HEK293 (cell line): ENCODE data around the gene WAS.

Experiments
- ZNF24 ChIP-seq: fragments of 450-650 bp; formaldehyde crosslinking; IDR thresholded peaks from 2 replicates; pipeline ENCODE4 v1.5.1; 2016; ENCODE audit warnings: missing biosample characterization, missing genetic modification characterization
- ZNF311 ChIP-seq: fragments of 450-650 bp; formaldehyde crosslinking; IDR thresholded peaks from 2 replicates; pipeline ENCODE4 v1.5.1; 2017; ENCODE audit warnings: missing biosample characterization, missing genetic modification characterization, borderline replicate concordance
- TF ChIP-seq, protein P1 (sequence below): fragments of 450-650 bp; formaldehyde crosslinking; IDR thresholded peaks from 2 replicates; pipeline ENCODE4 v1.5.1; 2016; ENCODE audit warnings: missing biosample characterization, missing genetic modification characterization
- TF ChIP-seq, protein P2 (sequence below): fragments of 450-650 bp; formaldehyde crosslinking; IDR thresholded peaks from 2 replicates; pipeline ENCODE4 v1.5.1; 2016; ENCODE audit warnings: missing biosample characterization, missing genetic modification characterization, low read depth
- TF ChIP-seq, protein P3 (sequence below): fragments of 450-650 bp; formaldehyde crosslinking; IDR thresholded peaks from 2 replicates; pipeline ENCODE4 v1.5.1; 2016; ENCODE audit warnings: missing biosample characterization, missing genetic modification characterization

DNA sequence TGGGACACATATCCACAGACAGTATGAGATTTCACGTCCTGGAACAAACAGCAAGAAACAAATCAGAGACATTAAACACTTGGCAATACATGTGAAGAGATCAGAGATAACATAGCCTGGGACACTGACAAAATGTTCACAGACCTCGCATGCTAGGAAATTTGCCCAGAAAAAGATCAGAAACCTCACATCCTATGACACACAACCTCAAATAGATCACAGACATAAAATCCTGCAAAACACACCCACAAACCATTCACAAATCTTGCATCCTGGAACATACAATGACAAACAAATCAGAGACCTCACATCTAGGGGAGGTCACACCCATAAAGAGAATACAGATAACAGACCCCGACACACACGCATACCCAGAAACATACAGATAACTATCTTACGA, 31.0 kb downstream of the WAS start:
- TF ChIP-seq, protein P1, sequence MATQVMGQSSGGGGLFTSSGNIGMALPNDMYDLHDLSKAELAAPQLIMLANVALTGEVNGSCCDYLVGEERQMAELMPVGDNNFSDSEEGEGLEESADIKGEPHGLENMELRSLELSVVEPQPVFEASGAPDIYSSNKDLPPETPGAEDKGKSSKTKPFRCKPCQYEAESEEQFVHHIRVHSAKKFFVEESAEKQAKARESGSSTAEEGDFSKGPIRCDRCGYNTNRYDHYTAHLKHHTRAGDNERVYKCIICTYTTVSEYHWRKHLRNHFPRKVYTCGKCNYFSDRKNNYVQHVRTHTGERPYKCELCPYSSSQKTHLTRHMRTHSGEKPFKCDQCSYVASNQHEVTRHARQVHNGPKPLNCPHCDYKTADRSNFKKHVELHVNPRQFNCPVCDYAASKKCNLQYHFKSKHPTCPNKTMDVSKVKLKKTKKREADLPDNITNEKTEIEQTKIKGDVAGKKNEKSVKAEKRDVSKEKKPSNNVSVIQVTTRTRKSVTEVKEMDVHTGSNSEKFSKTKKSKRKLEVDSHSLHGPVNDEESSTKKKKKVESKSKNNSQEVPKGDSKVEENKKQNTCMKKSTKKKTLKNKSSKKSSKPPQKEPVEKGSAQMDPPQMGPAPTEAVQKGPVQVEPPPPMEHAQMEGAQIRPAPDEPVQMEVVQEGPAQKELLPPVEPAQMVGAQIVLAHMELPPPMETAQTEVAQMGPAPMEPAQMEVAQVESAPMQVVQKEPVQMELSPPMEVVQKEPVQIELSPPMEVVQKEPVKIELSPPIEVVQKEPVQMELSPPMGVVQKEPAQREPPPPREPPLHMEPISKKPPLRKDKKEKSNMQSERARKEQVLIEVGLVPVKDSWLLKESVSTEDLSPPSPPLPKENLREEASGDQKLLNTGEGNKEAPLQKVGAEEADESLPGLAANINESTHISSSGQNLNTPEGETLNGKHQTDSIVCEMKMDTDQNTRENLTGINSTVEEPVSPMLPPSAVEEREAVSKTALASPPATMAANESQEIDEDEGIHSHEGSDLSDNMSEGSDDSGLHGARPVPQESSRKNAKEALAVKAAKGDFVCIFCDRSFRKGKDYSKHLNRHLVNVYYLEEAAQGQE (tag by site-specific recombination), result no peak
- TF ChIP-seq, protein P2, sequence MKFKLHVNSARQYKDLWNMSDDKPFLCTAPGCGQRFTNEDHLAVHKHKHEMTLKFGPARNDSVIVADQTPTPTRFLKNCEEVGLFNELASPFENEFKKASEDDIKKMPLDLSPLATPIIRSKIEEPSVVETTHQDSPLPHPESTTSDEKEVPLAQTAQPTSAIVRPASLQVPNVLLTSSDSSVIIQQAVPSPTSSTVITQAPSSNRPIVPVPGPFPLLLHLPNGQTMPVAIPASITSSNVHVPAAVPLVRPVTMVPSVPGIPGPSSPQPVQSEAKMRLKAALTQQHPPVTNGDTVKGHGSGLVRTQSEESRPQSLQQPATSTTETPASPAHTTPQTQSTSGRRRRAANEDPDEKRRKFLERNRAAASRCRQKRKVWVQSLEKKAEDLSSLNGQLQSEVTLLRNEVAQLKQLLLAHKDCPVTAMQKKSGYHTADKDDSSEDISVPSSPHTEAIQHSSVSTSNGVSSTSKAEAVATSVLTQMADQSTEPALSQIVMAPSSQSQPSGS (tag by site-specific recombination), result no peak
- TF ChIP-seq, protein P3, sequence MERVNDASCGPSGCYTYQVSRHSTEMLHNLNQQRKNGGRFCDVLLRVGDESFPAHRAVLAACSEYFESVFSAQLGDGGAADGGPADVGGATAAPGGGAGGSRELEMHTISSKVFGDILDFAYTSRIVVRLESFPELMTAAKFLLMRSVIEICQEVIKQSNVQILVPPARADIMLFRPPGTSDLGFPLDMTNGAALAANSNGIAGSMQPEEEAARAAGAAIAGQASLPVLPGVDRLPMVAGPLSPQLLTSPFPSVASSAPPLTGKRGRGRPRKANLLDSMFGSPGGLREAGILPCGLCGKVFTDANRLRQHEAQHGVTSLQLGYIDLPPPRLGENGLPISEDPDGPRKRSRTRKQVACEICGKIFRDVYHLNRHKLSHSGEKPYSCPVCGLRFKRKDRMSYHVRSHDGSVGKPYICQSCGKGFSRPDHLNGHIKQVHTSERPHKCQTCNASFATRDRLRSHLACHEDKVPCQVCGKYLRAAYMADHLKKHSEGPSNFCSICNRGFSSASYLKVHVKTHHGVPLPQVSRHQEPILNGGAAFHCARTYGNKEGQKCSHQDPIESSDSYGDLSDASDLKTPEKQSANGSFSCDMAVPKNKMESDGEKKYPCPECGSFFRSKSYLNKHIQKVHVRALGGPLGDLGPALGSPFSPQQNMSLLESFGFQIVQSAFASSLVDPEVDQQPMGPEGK (tag by site-specific recombination), result no peak
- TF ChIP-seq ZNF24 (tag by site-specific recombination), result no peak
- TF ChIP-seq ZNF311, result no peak
